SK-N-SH (cell line): ENCODE results near the gene PLEKHA4. TPM values are rescaled to one million over a fixed set of nuclear protein-coding genes. Genes with fewer than 3 reads are reported as not detected.
A peak's percentile ranks its signal among the peaks of the same experiment; 100 is the strongest.

Experiments used
- CTCF ChIA-PET: fragments of 300-600, 350-600 bp; formaldehyde crosslinking; extraction: SDS; loops from one replicate; lab custom pipeline; 2021; lab: Yijun Ruan, JAX
- POLR2A ChIA-PET: fragments of 350-600 bp; sonication (Branson Sonifier 250); formaldehyde crosslinking; extraction: SDS; loops from one replicate; lab custom pipeline; 2020; ENCODE audit warnings: antibody characterized with exemption, inconsistent platforms; lab: Yijun Ruan, JAX
- DNase-seq: peaks from one replicate; pipeline ENCODE4 v3.0.0; 2012
- H2AFZ ChIP-seq: fragments of 200-600 bp; sonication (generic); 2 replicates; pipeline ENCODE4 v1.8.1; 2016; ENCODE audit warnings: antibody characterized with exemption, mild to moderate bottlenecking, low read depth
- H3F3A ChIP-seq: fragments of 200-600 bp; sonication (generic); replicated peaks from 2 replicates; pipeline ENCODE3; 2016; ENCODE audit warnings: antibody characterized with exemption, mild to moderate bottlenecking; ENCODE audit not compliant: insufficient read depth
- H3K27ac ChIP-seq, 2 experiments: fragments of 200-500 bp in 1 of 2; fragments of 200-600 bp in 1 of 2; sonication (Bioruptor generic) in 1 of 2; sonication (generic), shearing (Covaris generic) in 1 of 2; 2 replicates each; pipeline versions ENCODE4 v1.5.1 to v1.6.1; 2014 to 2016; ENCODE audit warnings: low read depth in 2 of 2, inconsistent platforms in 1 of 2, low read length in 1 of 2, mild to moderate bottlenecking in 1 of 2, mixed read lengths in 1 of 2
- H3K27me3 ChIP-seq: fragments of 200-600 bp; sonication (generic), shearing (Covaris generic); 2 replicates; pipeline ENCODE4 v1.6.1; 2016; ENCODE audit warnings: mixed run types; ENCODE audit not compliant: insufficient read depth
- H3K36me3 ChIP-seq, 2 experiments: fragments of 200-500 bp in 1 of 2; fragments of 200-600 bp in 1 of 2; sonication (Bioruptor generic) in 1 of 2; sonication (generic) in 1 of 2; replicated peaks in 1 of 2; 2 replicates each; pipeline versions ENCODE3 to v1.5.1; 2014 to 2016; ENCODE audit warnings: low read length in 1 of 2, mild to moderate bottlenecking in 1 of 2; ENCODE audit not compliant: insufficient read depth in 2 of 2, control insufficient read depth in 1 of 2
- H3K4me1 ChIP-seq, 2 experiments: fragments of 200-500 bp in 1 of 2; fragments of 200-600 bp in 1 of 2; sonication (Bioruptor generic) in 1 of 2; sonication (generic), shearing (Covaris generic) in 1 of 2; 2 replicates each; pipeline versions ENCODE4 v1.5.1 to v1.6.1; 2014 to 2016; ENCODE audit warnings: low read depth in 1 of 2, low read length in 1 of 2, mixed run types in 1 of 2; ENCODE audit not compliant: insufficient read depth in 2 of 2, control insufficient read depth in 1 of 2
- H3K4me2 ChIP-seq: fragments of 200-600 bp; sonication (generic), shearing (Covaris generic); 2 replicates; pipeline ENCODE4 v1.6.1; 2017; ENCODE audit warnings: mixed run types
- H3K4me3 ChIP-seq, 2 experiments: fragments of 200-500 bp in 1 of 2; fragments of 200-600 bp in 1 of 2; sonication (Bioruptor generic) in 1 of 2; sonication (generic), shearing (Covaris generic) in 1 of 2; 2 replicates each; pipeline versions ENCODE4 v1.5.1 to v1.8.1; 2014 to 2016; ENCODE audit warnings: low read depth in 2 of 2, inconsistent platforms in 1 of 2, low read length in 1 of 2, mild to moderate bottlenecking in 1 of 2, mixed read lengths in 1 of 2, moderate library complexity in 1 of 2
- H3K79me2 ChIP-seq: fragments of 200-600 bp; sonication (generic); 2 replicates; pipeline ENCODE4 v1.8.1; 2017; ENCODE audit warnings: mild to moderate bottlenecking; ENCODE audit not compliant: insufficient read depth
- H3K9ac ChIP-seq: fragments of 200-600 bp; sonication (generic); 2 replicates; pipeline ENCODE4 v1.6.1; 2017; ENCODE audit warnings: mixed run types
- H3K9me2 ChIP-seq: fragments of 200-600 bp; sonication (generic); 2 replicates; pipeline ENCODE4 v1.6.1; 2017; ENCODE audit warnings: mixed run types
- H3K9me3 ChIP-seq: fragments of 200-600 bp; sonication (generic); 2 replicates; pipeline ENCODE4 v1.6.1; 2017; ENCODE audit warnings: mixed run types, mild to moderate bottlenecking, moderate library complexity
- H4K20me1 ChIP-seq: fragments of 200-600 bp; sonication (generic); 2 replicates; pipeline ENCODE4 v1.6.1; 2017; ENCODE audit warnings: mild to moderate bottlenecking, mixed run types; ENCODE audit not compliant: insufficient read depth
- CHD2 ChIP-seq: fragments of 150-350 bp; IDR thresholded peaks from 2 replicates; pipeline ENCODE4 v1.6.1; 2018; ENCODE audit warnings: low read length; ENCODE audit not compliant: partially characterized antibody
- EP300 ChIP-seq, 2 experiments: IDR thresholded peaks; 2 replicates each; pipeline versions ENCODE4 v1.4.0 to v1.6.1; 2012; ENCODE audit warnings: borderline replicate concordance in 1 of 2, low read depth in 1 of 2, low read length in 1 of 2
- IRF3 ChIP-seq: fragments of 150-350 bp; IDR thresholded peaks from 2 replicates; pipeline ENCODE4 v1.6.1; 2016; ENCODE audit warnings: mild to moderate bottlenecking, low read depth, low read length
- MAX ChIP-seq: IDR thresholded peaks from 2 replicates; pipeline ENCODE4 v1.4.0; 2012; ENCODE audit warnings: low read depth
- MXI1 ChIP-seq: IDR thresholded peaks from 2 replicates; pipeline ENCODE4 v1.6.1; 2012; ENCODE audit warnings: mild to moderate bottlenecking, low read depth, low read length, improper control_type of control experiment
- NFIC ChIP-seq: IDR thresholded peaks from 2 replicates; pipeline ENCODE4 v1.4.0; 2012; ENCODE audit warnings: borderline replicate concordance
- NRF1 ChIP-seq: IDR thresholded peaks from 2 replicates; pipeline ENCODE4 v1.6.1; 2012; ENCODE audit warnings: low read depth, mild to moderate bottlenecking, low read length
- RAD21 ChIP-seq: IDR thresholded peaks from 2 replicates; pipeline ENCODE4 v1.6.1; 2012; ENCODE audit warnings: mild to moderate bottlenecking, low read length
- RCOR1 ChIP-seq: fragments of 150-350 bp; IDR thresholded peaks from 2 replicates; pipeline ENCODE4 v1.6.1; 2017; ENCODE audit warnings: antibody characterized with exemption, low read length
- SIN3A ChIP-seq: IDR thresholded peaks from 2 replicates; pipeline ENCODE4 v1.6.1; 2012; ENCODE audit warnings: low read depth, mild to moderate bottlenecking, low read length, moderate library complexity, borderline replicate concordance
- SMC3 ChIP-seq: IDR thresholded peaks from 2 replicates; pipeline ENCODE4 v1.6.1; 2012; ENCODE audit warnings: low read depth, low read length, improper control_type of control experiment
- WGBS: methylation state at CpG from one replicate; pipeline ENCODE4 v1.1.6; 2017; ENCODE audit warnings: low lambda C conversion rate; 5-methylcytosine and 5-hydroxymethylcytosine counted together
- polyA plus RNA-seq, 3 experiments: library from polyadenylated mRNA; depleted of rRNA; stranded (reverse); fragments of >200 nt; gene quantifications; 2 replicates each; pipeline ENCODE4 v1.2.3, GENCODE V29; 2012
- TF ChIP-seq, protein P1 (sequence below): fragments of 200-600 bp; sonication (generic); IDR thresholded peaks from 2 replicates; pipeline ENCODE4 v1.6.1; 2017; ENCODE audit warnings: antibody characterized with exemption, mild to moderate bottlenecking, moderate library complexity
- TF ChIP-seq, protein P2 (sequence below): IDR thresholded peaks from 2 replicates; pipeline ENCODE4 v1.4.0; 2012; ENCODE audit warnings: low read depth, borderline replicate concordance

Gene PLEKHA4
- polyA plus RNA-seq, 1 of the 3 experiments (the other 2 are of a cell fraction), result 5.6 TPM

DNA sequence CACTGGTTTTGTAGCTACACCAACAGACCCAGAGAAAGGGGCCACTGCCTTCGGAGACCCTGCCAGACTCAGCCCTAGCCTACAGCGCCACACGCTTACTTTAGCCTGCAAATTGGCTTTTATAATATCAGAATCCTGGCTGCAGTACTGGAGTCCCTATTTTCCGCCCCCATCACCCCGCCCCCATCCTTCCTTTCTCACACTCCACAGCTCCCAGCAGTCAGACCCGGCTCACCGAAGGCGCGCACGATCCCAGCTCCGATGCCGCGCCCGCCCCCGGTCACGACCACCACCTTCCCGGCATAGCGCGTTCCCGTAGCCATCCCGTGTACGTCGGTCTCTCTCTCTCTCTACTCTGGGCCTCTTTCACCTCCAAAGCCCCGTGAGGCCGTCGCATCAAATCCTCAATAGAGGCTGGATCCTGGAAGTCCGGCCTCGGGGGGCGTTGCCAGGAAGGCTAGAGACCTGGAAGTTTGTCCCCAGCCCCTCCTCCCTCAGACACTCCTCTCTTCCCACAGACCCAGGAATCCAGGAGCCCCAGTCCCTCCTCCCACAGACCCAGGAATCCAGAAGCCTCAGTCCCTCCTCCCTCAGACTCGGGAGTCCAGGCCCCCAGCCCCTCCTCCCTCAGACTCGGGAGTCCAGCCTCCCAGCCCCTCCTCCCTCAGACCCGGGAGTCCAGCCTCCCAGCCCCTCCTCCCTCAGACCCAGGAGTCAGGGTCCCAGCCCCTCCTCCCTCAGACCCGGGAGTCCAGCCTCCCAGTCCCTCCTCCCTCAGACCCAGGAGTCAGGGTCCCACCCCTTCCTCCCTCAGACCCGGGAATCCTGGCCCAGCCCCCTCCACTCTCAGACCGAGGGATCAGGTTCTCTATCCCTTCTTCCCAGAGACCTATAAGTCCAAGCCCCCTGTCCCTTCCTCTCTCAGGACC is 32.1 kb downstream of the PLEKHA4 start, which contains the start of gene HSD17B14:
Gene HSD17B14 (minus strand): TSS at position 403 of the 929 bp plus-strand sequence. CDS start 80 bp downstream, at position 323.
- CTCF ChIA-PET, result interaction anchor here (0.6 to 15.2 kb wide), 25 partner anchors 9 to 190 kb away, joined by 3 to 457 read pairs (median 5); partner anchors contain the start of genes CA11, FGF21, NUCB1 and PPP1R15A
- H3F3A ChIP-seq, result peaks cover 21% of the 10 kb centered on the region
- no peaks in the 10 kb centered on the region for H4K20me1 ChIP-seq
- no peaks in the 10 kb centered on the region for H3K9me3 ChIP-seq
- TF ChIP-seq NFIC (no peak), CHD2 (peak; percentile 15), MAX (0 out of 2 replicates have a peak, but pooled peaks have one; percentile 11), MXI1 (no peak; the same call in 1 of the 2 replicates)
- peaks cover 0 to 12% of the 10 kb centered on the region in 2 experiments; a peak in 1 of 4 replicates for H3K4me1 ChIP-seq
- POLR2A ChIA-PET, result interaction anchor here (0.6 to 1.5 kb wide), 3 partner anchors 40 to 134 kb away, joined by 3 to 4 read pairs (median 4); no protein-coding TSS in a partner anchor
- no peaks in the 10 kb centered on the region for H3K9me2 ChIP-seq
- H3K79me2 ChIP-seq, result no peaks in the 10 kb centered on the region
- peak within 1 kb of the TSS; percentile 69 for H3K9ac ChIP-seq
- 2% methylated on average over 35 of the region's 35 CpGs for WGBS
- peak; percentile 67 for DNase-seq
- peak within 1 kb of the TSS; percentile 63 to 71 for H3K4me3 ChIP-seq
- H3K4me2 ChIP-seq, result peak within 1 kb of the TSS; percentile 90
- H3K36me3 ChIP-seq, result no peaks in the 10 kb centered on the region
- no peaks in the 10 kb centered on the region for H3K27me3 ChIP-seq
- H2AFZ ChIP-seq, result peak within 1 kb of the TSS; percentile 96
- H3K27ac ChIP-seq, result peak within 1 kb of the TSS; percentile 83 to 89

DNA sequence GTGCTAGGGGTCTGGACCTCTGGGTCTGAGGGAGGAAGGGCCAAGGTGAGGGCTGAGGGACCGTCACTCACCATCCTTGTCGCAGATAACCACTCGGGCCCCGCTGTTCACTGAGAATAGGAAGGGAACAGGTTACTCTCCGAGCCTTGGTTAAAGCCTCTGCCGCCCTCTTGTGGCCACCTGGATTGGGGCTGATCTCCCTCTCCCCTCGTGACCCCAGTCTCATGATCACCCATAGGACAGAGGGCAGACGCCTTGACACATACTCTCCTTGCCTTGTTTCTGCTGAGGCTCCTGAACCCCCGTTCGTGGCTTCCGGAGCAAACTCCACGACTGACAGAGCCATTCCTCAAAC is 32.7 kb downstream of the PLEKHA4 start:
- Histone ChIP-seq H3K79me2 (no peaks in the 10 kb centered on the region), H3K9me3 (no peaks in the 10 kb centered on the region), H3K4me2 (peak overlapping the region; percentile 90), H2AFZ (peak overlapping the region; percentile 96), H3K9me2 (no peaks in the 10 kb centered on the region), H3K9ac (peak overlapping the region; percentile 69)
- CTCF ChIA-PET, result interaction anchor here (0.6 to 15.2 kb wide), 24 partner anchors 9 to 190 kb away, joined by 3 to 457 read pairs (median 5); partner anchors contain the start of genes CA11, FGF21, NUCB1 and PPP1R15A
- peak; percentile 87 for DNase-seq
- WGBS, result under 1% methylated on average over 10 of the region's 12 CpGs
- TF ChIP-seq MXI1, result peak; percentile 40; the same call in 1 of the 2 replicates
- TF ChIP-seq RAD21, result peak; percentile 92
- TF ChIP-seq IRF3, result no peak
- no peak for TF ChIP-seq NRF1
- TF ChIP-seq EP300 (IDR thresholded peaks at IDR 0.05; ENCODE audit: borderline replicate concordance in 1 of 2, low read depth in 1 of 2, low read length in 1 of 2), result no peak
- TF ChIP-seq RCOR1, result no peak
- peak; percentile 88 for TF ChIP-seq SMC3
- TF ChIP-seq, protein P1, sequence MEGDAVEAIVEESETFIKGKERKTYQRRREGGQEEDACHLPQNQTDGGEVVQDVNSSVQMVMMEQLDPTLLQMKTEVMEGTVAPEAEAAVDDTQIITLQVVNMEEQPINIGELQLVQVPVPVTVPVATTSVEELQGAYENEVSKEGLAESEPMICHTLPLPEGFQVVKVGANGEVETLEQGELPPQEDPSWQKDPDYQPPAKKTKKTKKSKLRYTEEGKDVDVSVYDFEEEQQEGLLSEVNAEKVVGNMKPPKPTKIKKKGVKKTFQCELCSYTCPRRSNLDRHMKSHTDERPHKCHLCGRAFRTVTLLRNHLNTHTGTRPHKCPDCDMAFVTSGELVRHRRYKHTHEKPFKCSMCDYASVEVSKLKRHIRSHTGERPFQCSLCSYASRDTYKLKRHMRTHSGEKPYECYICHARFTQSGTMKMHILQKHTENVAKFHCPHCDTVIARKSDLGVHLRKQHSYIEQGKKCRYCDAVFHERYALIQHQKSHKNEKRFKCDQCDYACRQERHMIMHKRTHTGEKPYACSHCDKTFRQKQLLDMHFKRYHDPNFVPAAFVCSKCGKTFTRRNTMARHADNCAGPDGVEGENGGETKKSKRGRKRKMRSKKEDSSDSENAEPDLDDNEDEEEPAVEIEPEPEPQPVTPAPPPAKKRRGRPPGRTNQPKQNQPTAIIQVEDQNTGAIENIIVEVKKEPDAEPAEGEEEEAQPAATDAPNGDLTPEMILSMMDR, result peak; percentile 94
- TF ChIP-seq SIN3A, result peak; percentile 73; the same call in 1 of the 2 replicates
- TF ChIP-seq, protein P2, sequence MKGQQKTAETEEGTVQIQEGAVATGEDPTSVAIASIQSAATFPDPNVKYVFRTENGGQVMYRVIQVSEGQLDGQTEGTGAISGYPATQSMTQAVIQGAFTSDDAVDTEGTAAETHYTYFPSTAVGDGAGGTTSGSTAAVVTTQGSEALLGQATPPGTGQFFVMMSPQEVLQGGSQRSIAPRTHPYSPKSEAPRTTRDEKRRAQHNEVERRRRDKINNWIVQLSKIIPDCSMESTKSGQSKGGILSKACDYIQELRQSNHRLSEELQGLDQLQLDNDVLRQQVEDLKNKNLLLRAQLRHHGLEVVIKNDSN, result peak; percentile 77; the same call in 1 of the 2 replicates
- TF ChIP-seq, all 33 proteins: peak for 6
- H3K4me3 ChIP-seq, result peak overlapping the region; percentile 63 to 71
- H3K4me1 ChIP-seq, result peaks cover 0 to 12% of the 10 kb centered on the region in 2 experiments; a peak in 1 of 4 replicates
- POLR2A ChIA-PET, result interaction anchor here (0.8 to 1.5 kb wide), 2 partner anchors 40 to 135 kb away, joined by 4 read pairs; no protein-coding TSS in a partner anchor
- no peaks in the 10 kb centered on the region for H3K36me3 ChIP-seq
- peaks cover 18% of the 10 kb centered on the region for H3F3A ChIP-seq
- peak overlapping the region; percentile 83 to 89 for H3K27ac ChIP-seq
- no peaks in the 10 kb centered on the region for H4K20me1 ChIP-seq
- no peaks in the 10 kb centered on the region for H3K27me3 ChIP-seq
